GM06990 (cell line): ENCODE measurements around the gene REEP1.

Experiments
- DNase-seq: peaks from one replicate; pipeline ENCODE4 v3.0.0-alpha.2; 2011; ENCODE audit not compliant: insufficient read length; ENCODE audit errors: extremely low read depth
- H3K27me3 ChIP-seq: replicated peaks from 2 replicates; pipeline ENCODE4 v1.6.0; 2011; ENCODE audit warnings: low read length; ENCODE audit not compliant: control insufficient read depth, insufficient read depth
- H3K36me3 ChIP-seq: 2 replicates; pipeline ENCODE4 v1.5.1; 2011; ENCODE audit warnings: low read length; ENCODE audit not compliant: control insufficient read depth, insufficient read depth
- H3K4me3 ChIP-seq: replicated peaks from 2 replicates; pipeline ENCODE4 v1.5.1; 2011; ENCODE audit warnings: low read depth, mild to moderate bottlenecking, control low read depth, low read length
- TF ChIP-seq, protein P1 (sequence below): IDR thresholded peaks from 2 replicates; pipeline ENCODE4 v1.5.1; 2011; ENCODE audit warnings: low read length, control low read depth, mild to moderate bottlenecking, inconsistent platforms; ENCODE audit not compliant: insufficient read depth, poor library complexity, severe bottlenecking

Gene REEP1

DNA sequence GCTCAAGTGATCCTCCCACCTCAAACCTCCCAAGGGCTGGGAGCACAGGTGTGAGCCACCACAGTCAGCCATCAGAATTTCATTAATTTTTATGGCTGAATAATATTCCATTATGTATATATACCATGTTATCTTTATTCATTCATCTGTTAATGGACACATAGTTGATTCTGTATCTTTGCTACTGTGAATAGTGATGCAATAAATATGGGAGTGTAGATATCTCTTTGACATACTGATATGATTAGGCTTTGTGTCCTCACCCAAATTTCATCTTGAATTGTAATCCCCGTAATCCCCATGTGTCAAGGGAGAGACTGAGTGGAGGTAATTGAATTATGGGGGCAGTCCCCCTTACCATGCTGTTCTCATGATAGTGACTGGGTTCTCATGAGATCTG is 38.2 kb upstream of the REEP1 start:
- TF ChIP-seq, protein P1, sequence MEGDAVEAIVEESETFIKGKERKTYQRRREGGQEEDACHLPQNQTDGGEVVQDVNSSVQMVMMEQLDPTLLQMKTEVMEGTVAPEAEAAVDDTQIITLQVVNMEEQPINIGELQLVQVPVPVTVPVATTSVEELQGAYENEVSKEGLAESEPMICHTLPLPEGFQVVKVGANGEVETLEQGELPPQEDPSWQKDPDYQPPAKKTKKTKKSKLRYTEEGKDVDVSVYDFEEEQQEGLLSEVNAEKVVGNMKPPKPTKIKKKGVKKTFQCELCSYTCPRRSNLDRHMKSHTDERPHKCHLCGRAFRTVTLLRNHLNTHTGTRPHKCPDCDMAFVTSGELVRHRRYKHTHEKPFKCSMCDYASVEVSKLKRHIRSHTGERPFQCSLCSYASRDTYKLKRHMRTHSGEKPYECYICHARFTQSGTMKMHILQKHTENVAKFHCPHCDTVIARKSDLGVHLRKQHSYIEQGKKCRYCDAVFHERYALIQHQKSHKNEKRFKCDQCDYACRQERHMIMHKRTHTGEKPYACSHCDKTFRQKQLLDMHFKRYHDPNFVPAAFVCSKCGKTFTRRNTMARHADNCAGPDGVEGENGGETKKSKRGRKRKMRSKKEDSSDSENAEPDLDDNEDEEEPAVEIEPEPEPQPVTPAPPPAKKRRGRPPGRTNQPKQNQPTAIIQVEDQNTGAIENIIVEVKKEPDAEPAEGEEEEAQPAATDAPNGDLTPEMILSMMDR = no peak
- no peaks in the 10 kb centered on the region for H3K36me3 ChIP-seq
- no peaks in the 10 kb centered on the region for H3K27me3 ChIP-seq
- H3K4me3 ChIP-seq = no peak overlapping the region
- DNase-seq = no peak

DNA sequence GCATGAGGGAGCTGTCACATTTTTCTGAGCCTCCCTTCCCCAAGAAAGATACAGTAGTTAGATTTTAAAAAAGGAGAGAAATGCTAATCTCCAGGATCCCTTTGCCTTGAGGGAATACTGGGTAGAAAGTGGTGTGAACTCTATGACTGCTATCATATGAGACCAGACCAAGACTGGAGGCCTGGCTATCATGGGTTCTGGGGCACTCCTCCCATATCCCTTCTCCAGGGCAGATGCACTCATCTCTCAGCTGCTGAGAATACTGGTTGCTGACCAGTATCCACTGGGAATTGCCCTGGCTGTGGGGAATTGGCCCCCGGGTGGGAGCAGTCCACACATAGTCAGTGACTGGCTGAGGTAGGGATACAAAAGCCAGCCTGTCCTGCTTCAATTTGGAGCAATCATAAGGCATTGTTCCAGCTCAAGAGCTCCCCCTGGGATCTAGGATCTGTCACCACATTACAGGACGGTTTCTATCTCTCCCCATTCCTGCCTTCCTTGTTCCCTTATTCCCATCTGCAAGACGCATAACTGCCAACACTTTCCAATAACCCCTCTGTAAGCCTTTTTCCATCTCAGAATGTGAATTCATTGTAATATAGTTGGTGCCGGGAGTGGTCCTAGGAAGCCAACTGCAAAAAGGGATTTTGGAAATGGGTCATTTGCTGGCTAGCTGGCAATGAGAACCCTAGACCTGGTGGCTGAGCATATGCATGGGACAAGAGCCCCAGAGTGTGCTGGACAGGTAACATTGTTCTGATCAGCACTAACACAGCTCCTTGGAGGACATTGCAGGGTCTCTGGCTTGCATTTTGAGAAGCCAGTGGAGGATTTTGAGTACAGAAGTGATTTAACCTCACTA is 35.4 kb upstream of the REEP1 start:
- no peak for DNase-seq
- Histone ChIP-seq H3K27me3 (no peaks in the 10 kb centered on the region), H3K36me3 (no peaks in the 10 kb centered on the region), H3K4me3 (no peak overlapping the region)
- TF ChIP-seq, protein P1 = peak; percentile 46

DNA sequence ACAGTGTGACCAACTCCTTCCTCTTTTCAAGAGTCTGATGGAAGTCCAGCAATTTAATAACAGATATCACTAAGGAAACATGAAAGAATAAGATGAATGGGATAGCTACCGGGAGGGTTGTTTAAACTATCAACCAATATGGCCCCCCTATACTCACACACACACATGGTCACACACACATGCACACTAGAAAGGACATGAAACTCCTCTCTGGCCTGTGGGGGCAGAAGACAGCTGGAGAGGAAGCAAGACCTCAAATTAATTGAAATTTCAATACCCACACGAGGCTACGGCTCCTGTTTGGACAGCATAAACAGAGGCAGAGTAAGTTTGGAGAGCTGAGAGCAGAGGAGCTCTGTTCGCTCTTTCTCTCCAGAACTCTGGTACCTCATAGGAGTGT is 34.7 kb upstream of the REEP1 start:
- H3K4me3 ChIP-seq = no peak overlapping the region
- TF ChIP-seq, protein P1 = peak; percentile 35
- DNase-seq = no peak
- no peaks in the 10 kb centered on the region for H3K27me3 ChIP-seq
- H3K36me3 ChIP-seq = no peaks in the 10 kb centered on the region

DNA sequence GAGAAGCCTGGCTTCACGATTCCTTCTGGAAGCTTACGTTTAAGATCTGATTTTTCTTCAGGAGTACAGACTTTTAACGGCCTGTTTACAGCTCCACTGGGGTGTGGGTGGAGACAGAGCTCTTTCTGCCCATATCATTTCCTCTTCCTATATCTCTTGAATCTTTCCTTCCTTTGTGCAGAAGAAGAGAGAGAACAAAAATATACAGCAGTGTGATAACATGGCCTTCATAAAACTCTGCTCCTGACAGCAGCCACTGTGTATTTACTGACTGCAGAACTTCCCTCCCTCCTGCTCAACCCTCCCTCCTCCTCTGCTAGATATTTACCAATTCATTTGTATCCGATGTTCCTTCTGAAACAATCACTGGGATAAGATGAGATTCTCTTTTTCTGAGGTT is 34.1 kb upstream of the REEP1 start:
- DNase-seq = no peak
- no peak overlapping the region for H3K4me3 ChIP-seq
- TF ChIP-seq, protein P1 = no peak
- H3K27me3 ChIP-seq = no peaks in the 10 kb centered on the region
- H3K36me3 ChIP-seq = no peaks in the 10 kb centered on the region

DNA sequence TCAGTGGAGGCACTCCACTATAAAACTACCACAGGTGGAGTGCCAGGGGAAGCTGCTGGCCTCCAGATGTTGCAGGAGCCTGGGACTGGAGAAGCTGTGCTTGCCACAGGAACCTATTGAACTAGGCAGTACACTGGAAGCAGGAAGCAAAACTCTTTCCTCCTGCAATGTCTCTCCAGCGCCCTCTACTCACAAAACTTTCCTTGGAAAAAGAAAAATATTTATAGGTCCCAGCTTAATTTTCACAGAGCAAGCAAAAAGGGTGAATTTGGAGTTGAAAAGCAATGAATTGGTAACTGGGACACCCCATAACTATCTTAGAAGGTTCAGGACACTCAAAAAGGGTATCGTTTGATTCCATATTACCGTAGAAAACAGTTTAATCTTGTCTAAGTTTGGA is 33.2 kb upstream of the REEP1 start:
- no peak overlapping the region for H3K4me3 ChIP-seq
- DNase-seq = no peak
- no peaks in the 10 kb centered on the region for H3K27me3 ChIP-seq
- TF ChIP-seq, protein P1 = peak; percentile 3
- H3K36me3 ChIP-seq = no peaks in the 10 kb centered on the region
